Measurements from ENCODE around the gene AFAP1. TPM values are rescaled to one million over a fixed set of nuclear protein-coding genes. Genes with fewer than 3 reads are reported as not detected.

AFAP1 gene
- total and polyA plus RNA-seq, 2 of the 8 experiments (the other 6 are each of a cell fraction or from before 2014, with no cell fraction given): 3.6 to 18.2 TPM

GRCh38 chr4:7734651-7735260 lies 204.9 kb downstream of the AFAP1 start:
- CTCF ChIA-PET (ENCODE audit: partially characterized antibody): interaction anchor here (0.5 to 2.3 kb wide), 8 partner anchors 15 to 634 kb away, joined by 3 to 9 read pairs (median 3); no protein-coding TSS in a partner anchor
- no peak overlapping the region for H2BK15ac ChIP-seq (ENCODE audit: low read length)
- H3K23me2 ChIP-seq (ENCODE audit: low read depth, low read length): no peaks in the 10 kb centered on the region
- H4K20me1 ChIP-seq (replicated peaks in 1 of 2; ENCODE audit: control insufficient read depth in 1 of 2, insufficient read depth in 2 of 2, low read length in 2 of 2): peaks cover 0 to 5% of the 10 kb centered on the region in 2 experiments
- H3K79me2 ChIP-seq (ENCODE audit: control insufficient read depth in 1 of 2, insufficient read depth in 2 of 2, low read length in 2 of 2): no peaks in the 10 kb centered on the region
- no peak overlapping the region for H3K4ac ChIP-seq (replicated peaks; ENCODE audit: insufficient read length, low read depth, low read length)
- H3K23ac ChIP-seq (ENCODE audit: insufficient read length): no peak overlapping the region
- no peak overlapping the region for H2BK5ac ChIP-seq (ENCODE audit: low read depth, low read length)
- DNase-seq (ENCODE audit: low read depth in 1 of 2, low spot score in 2 of 2) (no peak), FAIRE-seq (no peak)
- H2BK20ac ChIP-seq (ENCODE audit: low read length): no peak overlapping the region
- H3K14ac ChIP-seq (ENCODE audit: insufficient read length): no peak overlapping the region
- H2AFZ ChIP-seq (ENCODE audit: low read length): no peak overlapping the region
- no peak overlapping the region for H3K4me3 ChIP-seq (ENCODE audit: extremely low read depth in 1 of 4, insufficient read depth in 2 of 4, low read depth in 3 of 4, low read length in 4 of 4)
- H4K91ac ChIP-seq (replicated peaks; ENCODE audit: insufficient read length, low read length): no peak overlapping the region
- H3K9ac ChIP-seq (replicated peaks in 1 of 4; ENCODE audit: extremely low read depth in 1 of 4, low read depth in 3 of 4, low read length in 3 of 4): no peak overlapping the region
- H3K9me3 ChIP-seq (ENCODE audit: insufficient read depth in 2 of 2, low read depth in 1 of 2, low read length in 1 of 2): no peaks in the 10 kb centered on the region
- H3K56ac ChIP-seq (replicated peaks; ENCODE audit: insufficient read length, low read depth, low read length): no peak overlapping the region
- H4K5ac ChIP-seq (ENCODE audit: insufficient read length, low read depth, low read length): no peak overlapping the region
- POLR2A ChIA-PET (ENCODE audit: partially characterized antibody): no interaction called here
- H3K36me3 ChIP-seq (ENCODE audit: control insufficient read depth in 2 of 4, insufficient read depth in 4 of 4, low read length in 3 of 4): no peaks in the 10 kb centered on the region
- H3K79me1 ChIP-seq (ENCODE audit: low read depth, low read length): no peaks in the 10 kb centered on the region
- no peak overlapping the region for H3K27ac ChIP-seq (ENCODE audit: low read depth, low read length)
- no peak overlapping the region for H3K18ac ChIP-seq (ENCODE audit: extremely low read depth, low read length)
- H3K4me2 ChIP-seq (ENCODE audit: insufficient read depth in 1 of 2, low read depth in 2 of 2, low read length in 2 of 2): no peak overlapping the region
- H2BK12ac ChIP-seq (ENCODE audit: low read depth, low read length): no peak overlapping the region
- 80% methylated on average over 10 of the region's 20 CpGs; no CpG with 5 or more reads in 1 of the 2 experiments for WGBS, 2 experiments (ENCODE audit: extremely low coverage in 1 of 2, insufficient coverage in 1 of 2, insufficient read length in 1 of 2, insufficient replicate concordance in 2 of 2, low coverage in 1 of 2, low lambda C conversion rate in 2 of 2, missing lambda C conversion rate in 1 of 2)
- no peaks in the 10 kb centered on the region; a peak in 2 of 7 replicates for H3K4me1 ChIP-seq (replicated peaks in 1 of 4; ENCODE audit: control insufficient read depth in 3 of 4, insufficient read depth in 4 of 4, low read length in 3 of 4)
- H2AK5ac ChIP-seq (ENCODE audit: low read depth, low read length): no peak overlapping the region
- 0 out of 7 replicates have a peak, but pooled peaks cover 0 to 2% (median 0%) of the 10 kb centered on the region in 4 experiments for H3K27me3 ChIP-seq (replicated peaks in 1 of 4; ENCODE audit: control insufficient read depth in 3 of 4, extremely low read depth in 1 of 4, insufficient read depth in 3 of 4, low read length in 3 of 4)
- H4K8ac ChIP-seq (ENCODE audit: extremely low read depth, insufficient read depth, low read length): no peak overlapping the region
- no peak overlapping the region for H2BK120ac ChIP-seq (replicated peaks; ENCODE audit: low read depth, low read length)
- TF ChIP-seq KDM1A (IDR thresholded peaks at IDR 0.05; ENCODE audit: borderline replicate concordance, low read length) (peak; percentile 47; the same call in 1 of the 2 replicates), RBBP5 (IDR thresholded peaks at IDR 0.05; ENCODE audit: borderline replicate concordance, low read depth, low read length) (no peak)

Data from H1 (cell line).